ENCODE results near the gene GRIA2.

GRIA2 gene

GRCh38 chr4:157358439-157358838 lies 137.9 kb downstream of the GRIA2 start:
- TF ChIP-seq SIN3A (IDR thresholded peaks at IDR 0.05; ENCODE audit: borderline replicate concordance, insufficient read depth, low read length), result no peak
- no peak for TF ChIP-seq POLR2AphosphoS5 (IDR thresholded peaks at IDR 0.05; ENCODE audit: low read depth, low read length)
- TF ChIP-seq REST (IDR thresholded peaks at IDR 0.05; ENCODE audit: insufficient read depth in 1 of 2, low read depth in 2 of 2, low read length in 2 of 2), result no peak
- no peak for TF ChIP-seq FOXP2 (optimal IDR thresholded peaks at IDR 0.05; ENCODE audit: borderline replicate concordance, extremely low read depth, extremely low read length, insufficient read depth)
- TF ChIP-seq TAF1 (IDR thresholded peaks at IDR 0.05; ENCODE audit: borderline replicate concordance, insufficient read depth, low read length), result no peak

- no peak for TF ChIP-seq POLR2AphosphoS5 (IDR thresholded peaks at IDR 0.05; ENCODE audit: low read depth, low read length)
- no peak for TF ChIP-seq REST (IDR thresholded peaks at IDR 0.05; ENCODE audit: insufficient read depth in 1 of 2, low read depth in 2 of 2, low read length in 2 of 2)
- no peak for TF ChIP-seq TAF1 (IDR thresholded peaks at IDR 0.05; ENCODE audit: borderline replicate concordance, insufficient read depth, low read length)
- no peak for TF ChIP-seq SIN3A (IDR thresholded peaks at IDR 0.05; ENCODE audit: borderline replicate concordance, insufficient read depth, low read length)
- TF ChIP-seq FOXP2 (optimal IDR thresholded peaks at IDR 0.05; ENCODE audit: borderline replicate concordance, extremely low read depth, extremely low read length, insufficient read depth), result no peak
Observed at GRCh38 chr4:157358851-157359250, 138.3 kb downstream of the GRIA2 start.

GRCh38 chr4:157363360-157363759 lies 142.8 kb downstream of the GRIA2 start:
- no peak for TF ChIP-seq POLR2AphosphoS5 (IDR thresholded peaks at IDR 0.05; ENCODE audit: low read depth, low read length)
- TF ChIP-seq REST (IDR thresholded peaks at IDR 0.05; ENCODE audit: insufficient read depth in 1 of 2, low read depth in 2 of 2, low read length in 2 of 2), result no peak
- TF ChIP-seq TAF1 (IDR thresholded peaks at IDR 0.05; ENCODE audit: borderline replicate concordance, insufficient read depth, low read length), result no peak
- no peak for TF ChIP-seq SIN3A (IDR thresholded peaks at IDR 0.05; ENCODE audit: borderline replicate concordance, insufficient read depth, low read length)
- TF ChIP-seq FOXP2 (optimal IDR thresholded peaks at IDR 0.05; ENCODE audit: borderline replicate concordance, extremely low read depth, extremely low read length, insufficient read depth), result no peak

GRCh38 chr4:157372154-157372553 lies 151.6 kb downstream of the GRIA2 start:
- TF ChIP-seq POLR2AphosphoS5 (IDR thresholded peaks at IDR 0.05; ENCODE audit: low read depth, low read length) (no peak), TAF1 (IDR thresholded peaks at IDR 0.05; ENCODE audit: borderline replicate concordance, insufficient read depth, low read length) (no peak), FOXP2 (optimal IDR thresholded peaks at IDR 0.05; ENCODE audit: borderline replicate concordance, extremely low read depth, extremely low read length, insufficient read depth) (no peak), SIN3A (IDR thresholded peaks at IDR 0.05; ENCODE audit: borderline replicate concordance, insufficient read depth, low read length) (no peak), REST (IDR thresholded peaks at IDR 0.05; ENCODE audit: insufficient read depth in 1 of 2, low read depth in 2 of 2, low read length in 2 of 2) (no peak)

- TF ChIP-seq REST (IDR thresholded peaks at IDR 0.05; ENCODE audit: insufficient read depth in 1 of 2, low read depth in 2 of 2, low read length in 2 of 2), result no peak
- TF ChIP-seq TAF1 (IDR thresholded peaks at IDR 0.05; ENCODE audit: borderline replicate concordance, insufficient read depth, low read length), result no peak
- no peak for TF ChIP-seq FOXP2 (optimal IDR thresholded peaks at IDR 0.05; ENCODE audit: borderline replicate concordance, extremely low read depth, extremely low read length, insufficient read depth)
- no peak for TF ChIP-seq SIN3A (IDR thresholded peaks at IDR 0.05; ENCODE audit: borderline replicate concordance, insufficient read depth, low read length)
- TF ChIP-seq POLR2AphosphoS5 (IDR thresholded peaks at IDR 0.05; ENCODE audit: low read depth, low read length), result no peak
Observed at GRCh38 chr4:157372567-157372966, 152.0 kb downstream of the GRIA2 start.

Measured in PFSK-1 (cell line).